ENCODE data around the gene ARHGAP35.
"Not testable (repeated sequence)": the region's sequence is repeated elsewhere in the genome, so short reads cannot be mapped to it uniquely, and the experiment has no call there.

ARHGAP35 gene

GRCh38 chr19:46860846-46861690 is at the start of gene ARHGAP35:
ARHGAP35 (plus strand) TSS chr19:46860997; CDS start chr19:46918676, 57,679 bp downstream.
- H3K9me3 ChIP-seq (ENCODE audit: control insufficient read depth in 5 of 5, low read length in 5 of 5): no peaks in the 10 kb centered on the region
- no peaks in the 10 kb centered on the region for H3K36me3 ChIP-seq (ENCODE audit: control insufficient read depth in 5 of 5, insufficient read depth in 5 of 5, low read length in 5 of 5)
- H3K27ac ChIP-seq (ENCODE audit: low read depth, low read length): peak within 1 kb of the TSS; percentile 76
- peak within 1 kb of the TSS; percentile 73 to 90 (median 79) for H3K4me3 ChIP-seq (ENCODE audit: low read depth in 1 of 5, low read length in 5 of 5)
- peaks cover 9 to 58% (median 53%) of the 10 kb centered on the region in 5 donors for H3K4me1 ChIP-seq (ENCODE audit: control insufficient read depth in 5 of 5, insufficient read depth in 5 of 5, low read length in 5 of 5)
- peak within 1 kb of the TSS in 4 of 5 donors; percentile 64 to 75 (median 72) for H3K9ac ChIP-seq (ENCODE audit: low read length in 5 of 5)
- H3K27me3 ChIP-seq (ENCODE audit: control insufficient read depth in 5 of 5, insufficient read depth in 4 of 5, low read length in 5 of 5): no peaks in the 10 kb centered on the region

- Histone ChIP-seq H3K36me3 (ENCODE audit: control insufficient read depth in 5 of 5, insufficient read depth in 5 of 5, low read length in 5 of 5) (no peaks in the 10 kb centered on the region), H3K27me3 (ENCODE audit: control insufficient read depth in 5 of 5, insufficient read depth in 4 of 5, low read length in 5 of 5) (no peaks in the 10 kb centered on the region), H3K4me3 (ENCODE audit: low read depth in 1 of 5, low read length in 5 of 5) (no peak overlapping the region), H3K4me1 (ENCODE audit: control insufficient read depth in 5 of 5, insufficient read depth in 5 of 5, low read length in 5 of 5) (peaks cover 0 to 18% (median 13%) of the 10 kb centered on the region in 5 donors), H3K27ac (ENCODE audit: low read depth, low read length) (no peak overlapping the region), H3K9ac (ENCODE audit: low read length in 5 of 5) (no peak overlapping the region), H3K9me3 (ENCODE audit: control insufficient read depth in 5 of 5, low read length in 5 of 5) (no peaks in the 10 kb centered on the region)
These were observed 47.6 kb upstream of the ARHGAP35 start for GRCh38 chr19:46812977-46813838.

- Histone ChIP-seq H3K9ac (ENCODE audit: low read length in 5 of 5) (no peak overlapping the region), H3K27ac (ENCODE audit: low read depth, low read length) (no peak overlapping the region), H3K4me3 (ENCODE audit: low read depth in 1 of 5, low read length in 5 of 5) (no peak overlapping the region), H3K4me1 (ENCODE audit: control insufficient read depth in 5 of 5, insufficient read depth in 5 of 5, low read length in 5 of 5) (peaks cover 0 to 14% (median 13%) of the 10 kb centered on the region in 5 donors), H3K27me3 (ENCODE audit: control insufficient read depth in 5 of 5, insufficient read depth in 4 of 5, low read length in 5 of 5) (no peaks in the 10 kb centered on the region), H3K9me3 (ENCODE audit: control insufficient read depth in 5 of 5, low read length in 5 of 5) (no peaks in the 10 kb centered on the region), H3K36me3 (ENCODE audit: control insufficient read depth in 5 of 5, insufficient read depth in 5 of 5, low read length in 5 of 5) (no peaks in the 10 kb centered on the region)
These were observed 46.9 kb upstream of the ARHGAP35 start for GRCh38 chr19:46813839-46814358.

GRCh38 chr19:46815833-46816627 is 44.8 kb upstream of the ARHGAP35 start:
- no peaks in the 10 kb centered on the region for H3K36me3 ChIP-seq (ENCODE audit: control insufficient read depth in 5 of 5, insufficient read depth in 5 of 5, low read length in 5 of 5)
- H3K4me3 ChIP-seq (ENCODE audit: low read depth in 1 of 5, low read length in 5 of 5): no peak overlapping the region
- no peak overlapping the region for H3K27ac ChIP-seq (ENCODE audit: low read depth, low read length)

GRCh38 chr19:46818812-46819211 is 42.0 kb upstream of the ARHGAP35 start:
- Histone ChIP-seq H3K9me3 (ENCODE audit: control insufficient read depth in 5 of 5, low read length in 5 of 5) (no peaks in the 10 kb centered on the region), H3K9ac (ENCODE audit: low read length in 5 of 5) (no peak overlapping the region), H3K27ac (ENCODE audit: low read depth, low read length) (no peak overlapping the region), H3K27me3 (ENCODE audit: control insufficient read depth in 5 of 5, insufficient read depth in 4 of 5, low read length in 5 of 5) (no peaks in the 10 kb centered on the region), H3K4me3 (ENCODE audit: low read depth in 1 of 5, low read length in 5 of 5) (no peak overlapping the region), H3K4me1 (ENCODE audit: control insufficient read depth in 5 of 5, insufficient read depth in 5 of 5, low read length in 5 of 5) (peaks cover 1 to 32% (median 23%) of the 10 kb centered on the region in 5 donors), H3K36me3 (ENCODE audit: control insufficient read depth in 5 of 5, insufficient read depth in 5 of 5, low read length in 5 of 5) (no peaks in the 10 kb centered on the region)

More at GRCh38 chr19:46815833-46816627, 44.8 kb upstream of the ARHGAP35 start:
- H3K27me3 ChIP-seq (ENCODE audit: control insufficient read depth in 5 of 5, insufficient read depth in 4 of 5, low read length in 5 of 5): no peaks in the 10 kb centered on the region
- H3K4me1 ChIP-seq (ENCODE audit: control insufficient read depth in 5 of 5, insufficient read depth in 5 of 5, low read length in 5 of 5): peaks cover 1 to 28% (median 19%) of the 10 kb centered on the region in 5 donors
- no peak overlapping the region for H3K9ac ChIP-seq (ENCODE audit: low read length in 5 of 5)
- H3K9me3 ChIP-seq (ENCODE audit: control insufficient read depth in 5 of 5, low read length in 5 of 5): no peaks in the 10 kb centered on the region

- Histone ChIP-seq H3K27ac (ENCODE audit: low read depth, low read length) (no peak overlapping the region), H3K4me3 (ENCODE audit: low read depth in 1 of 5, low read length in 5 of 5) (peak overlapping the region in 1 of 5 donors; percentile 3), H3K4me1 (ENCODE audit: control insufficient read depth in 5 of 5, insufficient read depth in 5 of 5, low read length in 5 of 5) (peaks cover 1 to 30% (median 20%) of the 10 kb centered on the region in 5 donors), H3K9ac (ENCODE audit: low read length in 5 of 5) (no peak overlapping the region), H3K27me3 (ENCODE audit: control insufficient read depth in 5 of 5, insufficient read depth in 4 of 5, low read length in 5 of 5) (no peaks in the 10 kb centered on the region), H3K9me3 (ENCODE audit: control insufficient read depth in 5 of 5, low read length in 5 of 5) (no peaks in the 10 kb centered on the region), H3K36me3 (ENCODE audit: control insufficient read depth in 5 of 5, insufficient read depth in 5 of 5, low read length in 5 of 5) (no peaks in the 10 kb centered on the region)
These were observed 39.0 kb upstream of the ARHGAP35 start for GRCh38 chr19:46821512-46822409.

- peaks cover 1 to 30% (median 20%) of the 10 kb centered on the region in 5 donors for H3K4me1 ChIP-seq (ENCODE audit: control insufficient read depth in 5 of 5, insufficient read depth in 5 of 5, low read length in 5 of 5)
- H3K36me3 ChIP-seq (ENCODE audit: control insufficient read depth in 5 of 5, insufficient read depth in 5 of 5, low read length in 5 of 5); H3K27ac ChIP-seq (ENCODE audit: low read depth, low read length); H3K27me3 ChIP-seq (ENCODE audit: control insufficient read depth in 5 of 5, insufficient read depth in 4 of 5, low read length in 5 of 5); H3K9ac ChIP-seq (ENCODE audit: low read length in 5 of 5); H3K9me3 ChIP-seq (ENCODE audit: control insufficient read depth in 5 of 5, low read length in 5 of 5); H3K4me3 ChIP-seq (ENCODE audit: low read depth in 1 of 5, low read length in 5 of 5): not testable (repeated sequence)
These were observed 38.4 kb upstream of the ARHGAP35 start for GRCh38 chr19:46822410-46822787.

- Histone ChIP-seq H3K27me3 (ENCODE audit: control insufficient read depth in 5 of 5, insufficient read depth in 4 of 5, low read length in 5 of 5) (no peaks in the 10 kb centered on the region), H3K27ac (ENCODE audit: low read depth, low read length) (no peak overlapping the region)
These were observed 37.7 kb upstream of the ARHGAP35 start for GRCh38 chr19:46823049-46823448.

More at GRCh38 chr19:46823049-46823448, 37.7 kb upstream of the ARHGAP35 start:
- H3K9me3 ChIP-seq (ENCODE audit: control insufficient read depth in 5 of 5, low read length in 5 of 5): no peaks in the 10 kb centered on the region
- peaks cover 1 to 30% (median 20%) of the 10 kb centered on the region in 5 donors for H3K4me1 ChIP-seq (ENCODE audit: control insufficient read depth in 5 of 5, insufficient read depth in 5 of 5, low read length in 5 of 5)
- no peaks in the 10 kb centered on the region for H3K36me3 ChIP-seq (ENCODE audit: control insufficient read depth in 5 of 5, insufficient read depth in 5 of 5, low read length in 5 of 5)
- H3K9ac ChIP-seq (ENCODE audit: low read length in 5 of 5): no peak overlapping the region
- H3K4me3 ChIP-seq (ENCODE audit: low read depth in 1 of 5, low read length in 5 of 5): no peak overlapping the region

Measured in subcutaneous abdominal adipose tissue (tissue), 5 donors.